Nephron progenitor cell (in vitro differentiated cells): ENCODE results near the gene TIMELESS.
"Not testable (repeated sequence)": the region's sequence is repeated elsewhere in the genome, so short reads cannot be mapped to it uniquely, and the experiment has no call there.

Experiments
- DNase-seq: peaks from one replicate; pipeline ENCODE4 v3.0.0; 2021
- H3K27ac Mint-ChIP-seq: 2 replicates; pipeline ENCODE4 v1.8.0; 2021; ENCODE audit warnings: mild to moderate bottlenecking, moderate library complexity, mixed read lengths
- H3K27me3 Mint-ChIP-seq: 2 replicates; pipeline ENCODE4 v1.8.0; 2021; ENCODE audit warnings: mild to moderate bottlenecking, low read depth, mixed read lengths; ENCODE audit not compliant: poor library complexity
- H3K36me3 Mint-ChIP-seq: 2 replicates; pipeline ENCODE4 v1.8.0; 2021; ENCODE audit warnings: low read depth, mixed read lengths
- H3K4me1 Mint-ChIP-seq: 2 replicates; pipeline ENCODE4 v1.8.0; 2021; ENCODE audit warnings: mixed read lengths
- H3K4me3 Mint-ChIP-seq: 2 replicates; pipeline ENCODE4 v1.8.0; 2021; ENCODE audit warnings: mild to moderate bottlenecking, moderate library complexity, mixed read lengths
- H3K9me3 Mint-ChIP-seq: 2 replicates; pipeline ENCODE4 v1.8.0; 2021; ENCODE audit warnings: mild to moderate bottlenecking, moderate library complexity, mixed read lengths
- CTCF ChIP-seq: fragments of 200-600 bp; sonication (generic); IDR thresholded peaks from 2 replicates; pipeline ENCODE4 v1.5.0; 2021; ENCODE audit warnings: antibody characterized with exemption

TIMELESS gene

GRCh38 chr12:56414401-56414800 lies 34.8 kb downstream of the TIMELESS start:
- no peak for DNase-seq
- Mint-ChIP-seq H3K4me3 (no peak overlapping the region), H3K27ac (peak overlapping the region; percentile 85), H3K27me3 (no peaks in the 10 kb centered on the region), H3K9me3 (no peaks in the 10 kb centered on the region), H3K36me3 (peaks cover 18% of the 10 kb centered on the region), H3K4me1 (no peaks in the 10 kb centered on the region)
- no peak for TF ChIP-seq CTCF

- Mint-ChIP-seq H3K36me3 (peaks cover 13% of the 10 kb centered on the region), H3K4me3 (no peak overlapping the region), H3K27ac (peak overlapping the region; percentile 54), H3K9me3 (no peaks in the 10 kb centered on the region), H3K4me1 (no peaks in the 10 kb centered on the region), H3K27me3 (no peaks in the 10 kb centered on the region)
- peak; percentile 11 for DNase-seq
- no peak for TF ChIP-seq CTCF
These were observed 35.8 kb downstream of the TIMELESS start for GRCh38 chr12:56413392-56413791.

- peaks cover 5% of the 10 kb centered on the region for H3K36me3 Mint-ChIP-seq
- no peak overlapping the region for H3K27ac Mint-ChIP-seq
These were observed 37.2 kb downstream of the TIMELESS start for GRCh38 chr12:56411781-56412639.

GRCh38 chr12:56410768-56411167 lies 38.5 kb downstream of the TIMELESS start:
- H3K27ac Mint-ChIP-seq, result no peak overlapping the region
- peaks cover 5% of the 10 kb centered on the region for H3K36me3 Mint-ChIP-seq
- DNase-seq, result no peak
- H3K4me1 Mint-ChIP-seq, result no peaks in the 10 kb centered on the region
- no peak for TF ChIP-seq CTCF
- no peaks in the 10 kb centered on the region for H3K9me3 Mint-ChIP-seq
- no peak overlapping the region for H3K4me3 Mint-ChIP-seq
- H3K27me3 Mint-ChIP-seq, result no peaks in the 10 kb centered on the region

More at GRCh38 chr12:56411781-56412639, 37.2 kb downstream of the TIMELESS start:
- TF ChIP-seq CTCF, result no peak
- no peak for DNase-seq
- no peaks in the 10 kb centered on the region for H3K4me1 Mint-ChIP-seq
- no peak overlapping the region for H3K4me3 Mint-ChIP-seq
- no peaks in the 10 kb centered on the region for H3K27me3 Mint-ChIP-seq
- no peaks in the 10 kb centered on the region for H3K9me3 Mint-ChIP-seq

- no peak for DNase-seq
- Mint-ChIP-seq H3K4me1 (no peaks in the 10 kb centered on the region), H3K9me3 (no peaks in the 10 kb centered on the region), H3K27me3 (no peaks in the 10 kb centered on the region), H3K4me3 (no peak overlapping the region), H3K27ac (no peak overlapping the region), H3K36me3 (no peaks in the 10 kb centered on the region)
- no peak for TF ChIP-seq CTCF
These were observed 40.3 kb downstream of the TIMELESS start for GRCh38 chr12:56408799-56409417.

GRCh38 chr12:56404227-56404626 lies 45.0 kb downstream of the TIMELESS start:
- not testable (repeated sequence) for DNase-seq, H3K4me1 Mint-ChIP-seq
- peaks cover 12% of the 10 kb centered on the region for H3K27me3 Mint-ChIP-seq

GRCh38 chr12:56401612-56402011 lies 47.6 kb downstream of the TIMELESS start:
- not testable (repeated sequence) for H3K4me3 Mint-ChIP-seq, H3K36me3 Mint-ChIP-seq, H3K27ac Mint-ChIP-seq, DNase-seq, H3K4me1 Mint-ChIP-seq
- Mint-ChIP-seq H3K9me3 (peaks cover 21% of the 10 kb centered on the region), H3K27me3 (peaks cover 16% of the 10 kb centered on the region)

More at GRCh38 chr12:56404227-56404626, 45.0 kb downstream of the TIMELESS start:
- not testable (repeated sequence) for H3K4me3 Mint-ChIP-seq, H3K36me3 Mint-ChIP-seq, H3K27ac Mint-ChIP-seq, H3K9me3 Mint-ChIP-seq

GRCh38 chr12:56401125-56401524 lies 48.1 kb downstream of the TIMELESS start:
- Mint-ChIP-seq H3K9me3 (peaks cover 21% of the 10 kb centered on the region), H3K27me3 (peaks cover 16% of the 10 kb centered on the region)
- not testable (repeated sequence) for DNase-seq, H3K4me3 Mint-ChIP-seq, H3K27ac Mint-ChIP-seq, H3K36me3 Mint-ChIP-seq, H3K4me1 Mint-ChIP-seq

- H3K4me3 Mint-ChIP-seq, DNase-seq, H3K4me1 Mint-ChIP-seq, H3K36me3 Mint-ChIP-seq, H3K27ac Mint-ChIP-seq: not testable (repeated sequence)
- H3K9me3 Mint-ChIP-seq, result peaks cover 22% of the 10 kb centered on the region
- H3K27me3 Mint-ChIP-seq, result peaks cover 16% of the 10 kb centered on the region
These were observed 49.8 kb downstream of the TIMELESS start for GRCh38 chr12:56399466-56399865.
